ENCODE results near the gene CCDC91.

DNA sequence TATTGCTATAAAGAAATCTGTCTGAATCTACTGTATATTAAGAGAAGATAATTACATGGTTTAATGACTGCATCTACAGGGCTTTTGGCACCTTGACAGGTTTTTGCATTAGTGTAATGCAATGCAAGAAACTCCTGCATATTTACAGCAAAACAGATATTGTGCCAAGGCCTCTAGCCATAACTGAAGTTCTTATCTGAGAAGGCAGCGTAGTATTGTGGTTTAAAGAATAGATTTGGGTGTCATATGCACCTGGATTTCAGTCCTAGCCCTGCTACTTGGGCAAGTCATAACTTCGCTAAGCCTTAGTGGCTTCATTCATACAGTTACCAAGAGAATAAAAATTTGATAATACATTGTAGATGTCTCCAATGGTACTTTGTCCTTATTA is 350.1 kb downstream of the CCDC91 start:
- TF ChIP-seq, protein P1, sequence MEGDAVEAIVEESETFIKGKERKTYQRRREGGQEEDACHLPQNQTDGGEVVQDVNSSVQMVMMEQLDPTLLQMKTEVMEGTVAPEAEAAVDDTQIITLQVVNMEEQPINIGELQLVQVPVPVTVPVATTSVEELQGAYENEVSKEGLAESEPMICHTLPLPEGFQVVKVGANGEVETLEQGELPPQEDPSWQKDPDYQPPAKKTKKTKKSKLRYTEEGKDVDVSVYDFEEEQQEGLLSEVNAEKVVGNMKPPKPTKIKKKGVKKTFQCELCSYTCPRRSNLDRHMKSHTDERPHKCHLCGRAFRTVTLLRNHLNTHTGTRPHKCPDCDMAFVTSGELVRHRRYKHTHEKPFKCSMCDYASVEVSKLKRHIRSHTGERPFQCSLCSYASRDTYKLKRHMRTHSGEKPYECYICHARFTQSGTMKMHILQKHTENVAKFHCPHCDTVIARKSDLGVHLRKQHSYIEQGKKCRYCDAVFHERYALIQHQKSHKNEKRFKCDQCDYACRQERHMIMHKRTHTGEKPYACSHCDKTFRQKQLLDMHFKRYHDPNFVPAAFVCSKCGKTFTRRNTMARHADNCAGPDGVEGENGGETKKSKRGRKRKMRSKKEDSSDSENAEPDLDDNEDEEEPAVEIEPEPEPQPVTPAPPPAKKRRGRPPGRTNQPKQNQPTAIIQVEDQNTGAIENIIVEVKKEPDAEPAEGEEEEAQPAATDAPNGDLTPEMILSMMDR (IDR thresholded peaks at IDR 0.05) = no peak
- TF ChIP-seq POLR2AphosphoS5 (IDR thresholded peaks at IDR 0.05) = no peak

All from suprapubic skin (tissue), 3 donors.